ENCODE results near the gene MCF2L.

Gene MCF2L

DNA sequence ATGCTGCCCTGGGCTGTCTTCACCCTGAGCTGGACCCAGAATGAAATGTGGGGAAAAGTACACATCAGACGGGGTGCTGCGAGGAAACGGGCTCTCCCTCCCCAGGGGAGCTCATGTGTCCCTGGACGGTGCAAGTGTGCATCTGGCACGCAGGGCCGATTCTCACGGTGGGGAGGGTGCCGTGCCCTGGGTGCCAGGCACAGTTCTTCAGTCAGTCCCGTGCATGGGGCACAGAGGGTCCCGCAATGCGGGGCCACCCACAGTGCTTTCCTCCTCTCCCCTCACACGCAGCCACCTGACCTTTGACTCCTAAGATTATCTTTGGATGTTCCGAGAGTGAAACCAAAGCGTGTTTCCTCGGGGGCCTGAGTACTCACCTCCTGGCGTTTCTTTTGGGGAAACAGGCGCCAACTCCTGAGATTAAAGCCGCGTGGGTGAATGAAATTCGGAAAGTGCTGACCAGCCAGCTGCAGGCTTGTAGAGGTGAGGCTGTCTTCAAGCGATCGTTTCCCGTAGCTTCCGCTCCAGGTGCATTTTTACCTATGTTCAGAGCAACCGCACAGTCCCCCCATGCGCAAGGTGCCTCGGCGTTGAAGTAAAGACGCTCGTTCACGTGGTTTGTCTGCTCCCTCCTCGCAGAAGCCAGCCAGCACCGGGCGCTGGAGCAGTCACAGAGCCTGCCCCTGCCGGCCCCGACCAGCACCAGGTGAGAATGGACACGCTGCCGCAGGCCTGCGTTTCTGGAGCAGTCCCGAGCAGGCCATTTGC, 119.1 kb downstream of the MCF2L start:
- TF ChIP-seq, protein P1, sequence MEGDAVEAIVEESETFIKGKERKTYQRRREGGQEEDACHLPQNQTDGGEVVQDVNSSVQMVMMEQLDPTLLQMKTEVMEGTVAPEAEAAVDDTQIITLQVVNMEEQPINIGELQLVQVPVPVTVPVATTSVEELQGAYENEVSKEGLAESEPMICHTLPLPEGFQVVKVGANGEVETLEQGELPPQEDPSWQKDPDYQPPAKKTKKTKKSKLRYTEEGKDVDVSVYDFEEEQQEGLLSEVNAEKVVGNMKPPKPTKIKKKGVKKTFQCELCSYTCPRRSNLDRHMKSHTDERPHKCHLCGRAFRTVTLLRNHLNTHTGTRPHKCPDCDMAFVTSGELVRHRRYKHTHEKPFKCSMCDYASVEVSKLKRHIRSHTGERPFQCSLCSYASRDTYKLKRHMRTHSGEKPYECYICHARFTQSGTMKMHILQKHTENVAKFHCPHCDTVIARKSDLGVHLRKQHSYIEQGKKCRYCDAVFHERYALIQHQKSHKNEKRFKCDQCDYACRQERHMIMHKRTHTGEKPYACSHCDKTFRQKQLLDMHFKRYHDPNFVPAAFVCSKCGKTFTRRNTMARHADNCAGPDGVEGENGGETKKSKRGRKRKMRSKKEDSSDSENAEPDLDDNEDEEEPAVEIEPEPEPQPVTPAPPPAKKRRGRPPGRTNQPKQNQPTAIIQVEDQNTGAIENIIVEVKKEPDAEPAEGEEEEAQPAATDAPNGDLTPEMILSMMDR (IDR thresholded peaks at IDR 0.05; ENCODE audit: low read depth, low read length, missing control alignments), result no peak
- no peak for DNase-seq (ENCODE audit: low read depth)
- H3K4me3 ChIP-seq (ENCODE audit: low read depth, low read length), result no peak overlapping the region

GRCh38 chr13:113088691-113089020, 119.6 kb downstream of the MCF2L start:
- no peak for DNase-seq (ENCODE audit: low read depth)
- TF ChIP-seq, protein P1 (IDR thresholded peaks at IDR 0.05; ENCODE audit: low read depth, low read length, missing control alignments), result no peak

DNA sequence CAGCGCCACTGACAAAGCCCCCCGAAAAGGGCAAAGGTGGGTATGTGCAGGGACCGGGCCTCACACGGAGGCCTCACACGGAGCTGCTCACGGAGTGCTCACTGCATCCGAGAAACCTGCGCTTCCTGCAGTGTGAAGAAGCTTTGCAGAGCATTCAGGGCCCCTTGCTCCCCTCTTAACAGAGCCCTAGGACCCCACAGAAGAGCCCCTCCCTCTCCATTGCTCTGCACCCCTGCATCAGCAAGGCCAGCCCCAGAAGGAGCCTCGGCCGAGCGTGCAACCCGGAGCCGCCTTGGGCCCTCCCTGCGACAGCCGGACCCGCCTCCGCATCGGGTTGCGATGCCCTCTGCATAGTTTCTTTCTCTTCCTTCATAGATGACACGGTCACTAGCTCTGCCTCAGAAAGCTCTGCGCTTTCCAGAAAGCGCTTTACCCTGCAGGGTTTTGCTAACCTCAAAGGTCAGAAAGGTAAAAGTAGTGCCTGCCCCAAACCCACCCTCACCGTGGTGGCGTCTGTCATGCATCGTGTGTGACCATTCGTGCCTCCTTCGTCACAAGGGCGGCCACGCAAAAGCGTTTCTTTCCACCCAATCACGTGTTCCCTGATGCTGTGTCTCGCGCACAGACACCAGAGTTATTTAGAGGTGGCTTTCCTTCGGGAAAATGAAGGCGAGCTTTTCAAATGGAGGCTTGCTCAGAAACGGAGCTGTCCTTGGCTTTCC, 120.8 kb downstream of the MCF2L start:
- DNase-seq (ENCODE audit: low read depth), result no peak
- no peak overlapping the region for H3K4me3 ChIP-seq (ENCODE audit: low read depth, low read length)
- TF ChIP-seq, protein P1 (IDR thresholded peaks at IDR 0.05; ENCODE audit: low read depth, low read length, missing control alignments), result no peak

More at GRCh38 chr13:113088691-113089020, 119.6 kb downstream of the MCF2L start:
- H3K4me3 ChIP-seq (ENCODE audit: low read depth, low read length), result no peak overlapping the region

DNA sequence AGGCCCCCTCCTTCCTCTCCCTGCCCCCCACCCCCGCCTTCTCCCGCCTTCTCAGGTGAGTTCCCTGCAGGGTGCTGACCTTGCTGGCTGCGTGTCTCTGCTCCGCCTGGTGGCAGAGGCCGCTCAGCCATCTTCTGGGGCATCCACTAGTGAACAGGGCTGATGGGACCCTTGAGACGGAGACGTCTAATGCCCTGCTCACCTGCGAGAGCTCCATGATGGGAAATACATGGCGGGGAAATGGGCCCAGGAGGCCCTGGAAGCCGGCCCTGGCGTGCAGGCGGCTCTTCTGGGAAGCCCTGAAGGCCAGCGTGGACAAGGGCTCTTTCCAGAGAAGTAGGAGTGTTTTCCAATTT, 121.4 kb downstream of the MCF2L start:
- no peak overlapping the region for H3K4me3 ChIP-seq (ENCODE audit: low read depth, low read length)
- no peak for DNase-seq (ENCODE audit: low read depth)
- TF ChIP-seq, protein P1 (IDR thresholded peaks at IDR 0.05; ENCODE audit: low read depth, low read length, missing control alignments), result no peak

GRCh38 chr13:113090806-113091205, 121.8 kb downstream of the MCF2L start:
- no peak for DNase-seq (ENCODE audit: low read depth)
- TF ChIP-seq, protein P1 (IDR thresholded peaks at IDR 0.05; ENCODE audit: low read depth, low read length, missing control alignments), result no peak
- H3K4me3 ChIP-seq (ENCODE audit: low read depth, low read length), result no peak overlapping the region

DNA sequence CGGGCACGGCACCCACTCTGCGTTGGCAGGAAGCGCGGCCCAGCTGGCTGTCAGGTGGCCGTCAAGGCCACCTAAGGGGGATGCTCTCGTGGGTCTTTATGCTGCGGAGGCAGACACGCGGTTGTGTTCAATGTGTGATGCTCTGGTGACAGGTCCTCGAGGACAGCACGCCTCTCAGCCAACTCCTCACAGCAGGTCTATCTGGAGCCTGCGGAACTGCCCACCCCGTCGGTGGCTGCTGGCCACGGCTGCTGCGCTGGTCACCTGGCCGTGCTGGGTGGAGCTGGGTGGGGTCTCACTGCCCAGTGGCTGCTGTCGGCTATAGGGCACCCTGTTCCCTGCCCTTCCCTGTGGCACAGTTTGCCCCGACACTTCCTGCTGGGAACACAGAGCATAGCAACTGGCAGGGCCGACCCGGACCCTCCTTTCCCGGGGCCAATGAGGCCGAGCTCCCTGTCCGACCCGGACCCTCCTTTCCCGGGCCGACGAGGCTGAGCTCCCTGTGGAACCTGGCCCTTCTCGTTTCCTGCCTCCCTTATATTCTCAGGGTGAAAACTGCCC, 122.3 kb downstream of the MCF2L start:
- TF ChIP-seq, protein P1 (IDR thresholded peaks at IDR 0.05; ENCODE audit: low read depth, low read length, missing control alignments), result no peak
- DNase-seq (ENCODE audit: low read depth), result no peak

More for the DNA sequence above, 122.3 kb downstream of the MCF2L start:
- H3K4me3 ChIP-seq (ENCODE audit: low read depth, low read length), result no peak overlapping the region

All from GM12864 (cell line).